GM19043 (cell line): ENCODE measurements around the gene ROPN1B.
"Not testable (repeated sequence)": the region's sequence is repeated elsewhere in the genome, so short reads cannot be mapped to it uniquely, and the experiment has no call there.

ENCODE experiments used
- ATAC-seq: cut with Tn5 transposase; IDR thresholded peaks from one replicate; pipeline ENCODE4 v1.9.1; 2021; ENCODE audit warnings: low read depth; ENCODE audit not compliant: unreplicated experiment

The ROPN1B gene

GRCh38 chr3:125968701-125969592, at the start of gene ROPN1B:
ROPN1B (plus strand) TSS chr3:125969178; CDS start chr3:125972055, 2,877 bp downstream.
- ATAC-seq: not testable (repeated sequence)

- not testable (repeated sequence) for ATAC-seq
Observed at GRCh38 chr3:125920191-125920590, 48.8 kb upstream of the ROPN1B start.

GRCh38 chr3:125920751-125921279, 48.2 kb upstream of the ROPN1B start:
- not testable (repeated sequence) for ATAC-seq

- not testable (repeated sequence) for ATAC-seq
Observed at GRCh38 chr3:125921712-125922111, 47.3 kb upstream of the ROPN1B start.

- ATAC-seq: not testable (repeated sequence)
Observed at GRCh38 chr3:125923324-125924115, 45.5 kb upstream of the ROPN1B start.

- not testable (repeated sequence) for ATAC-seq
Observed at GRCh38 chr3:125924276-125924675, 44.7 kb upstream of the ROPN1B start.

- ATAC-seq: not testable (repeated sequence)
Observed at GRCh38 chr3:125925727-125926126, 43.3 kb upstream of the ROPN1B start.

- ATAC-seq: not testable (repeated sequence)
Observed at GRCh38 chr3:125928771-125929545, 40.0 kb upstream of the ROPN1B start.

GRCh38 chr3:125929765-125930164, 39.2 kb upstream of the ROPN1B start:
- ATAC-seq: not testable (repeated sequence)

- ATAC-seq: not testable (repeated sequence)
Observed at GRCh38 chr3:125931355-125931880, 37.6 kb upstream of the ROPN1B start.

GRCh38 chr3:125933397-125934173, 35.4 kb upstream of the ROPN1B start:
- not testable (repeated sequence) for ATAC-seq

GRCh38 chr3:125935252-125935874, 33.6 kb upstream of the ROPN1B start:
- not testable (repeated sequence) for ATAC-seq

GRCh38 chr3:125936210-125936815, 32.7 kb upstream of the ROPN1B start:
- ATAC-seq: not testable (repeated sequence)

GRCh38 chr3:125936891-125937290, 32.1 kb upstream of the ROPN1B start:
- ATAC-seq: not testable (repeated sequence)

- ATAC-seq: not testable (repeated sequence)
Observed at GRCh38 chr3:125947806-125948205, 21.2 kb upstream of the ROPN1B start.

- not testable (repeated sequence) for ATAC-seq
Observed at GRCh38 chr3:125948901-125949300, 20.1 kb upstream of the ROPN1B start.

- not testable (repeated sequence) for ATAC-seq
Observed at GRCh38 chr3:125951176-125951575, 17.8 kb upstream of the ROPN1B start.

- ATAC-seq: not testable (repeated sequence)
Observed at GRCh38 chr3:125957020-125957419, 12.0 kb upstream of the ROPN1B start.
